Glutamatergic neuron (in vitro differentiated cells): Measurements from ENCODE around the gene PHYHIPL. TPM values are rescaled to one million over a fixed set of nuclear protein-coding genes. Genes with fewer than 3 reads are reported as not detected.

ENCODE experiments used
- DNase-seq: peaks from one replicate; pipeline ENCODE4 v3.0.0; 2022
- H3K27ac Mint-ChIP-seq: one replicate; pipeline ENCODE4 v1.8.0; 2020; ENCODE audit warnings: mild to moderate bottlenecking, mixed read lengths, inconsistent platforms; ENCODE audit not compliant: unreplicated experiment
- H3K27me3 Mint-ChIP-seq: one replicate; pipeline ENCODE4 v1.8.0; 2020; ENCODE audit warnings: mild to moderate bottlenecking, moderate library complexity, mixed read lengths, inconsistent platforms; ENCODE audit not compliant: unreplicated experiment
- H3K36me3 Mint-ChIP-seq: one replicate; pipeline ENCODE4 v1.8.0; 2020; ENCODE audit warnings: mild to moderate bottlenecking, mixed read lengths, inconsistent platforms; ENCODE audit not compliant: unreplicated experiment
- H3K4me1 Mint-ChIP-seq: one replicate; pipeline ENCODE4 v1.8.0; 2020; ENCODE audit warnings: mild to moderate bottlenecking, low read depth, mixed read lengths, inconsistent platforms; ENCODE audit not compliant: unreplicated experiment
- H3K4me3 Mint-ChIP-seq: one replicate; pipeline ENCODE4 v1.8.0; 2020; ENCODE audit warnings: mild to moderate bottlenecking, mixed read lengths, inconsistent platforms; ENCODE audit not compliant: unreplicated experiment
- H3K9me3 Mint-ChIP-seq: one replicate; pipeline ENCODE4 v1.8.0; 2020; ENCODE audit warnings: mild to moderate bottlenecking, moderate library complexity, mixed read lengths, inconsistent platforms; ENCODE audit not compliant: unreplicated experiment
- total RNA-seq: library from RNA; stranded (reverse); fragmentation: NEBNext Ultra II Directional; extraction: Animal tissue kit (Norgen Biotek cat#: 25700); gene quantifications from one replicate; pipeline ENCODE4 v1.2.1, GENCODE V29; 2021; ENCODE audit not compliant: unreplicated experiment
- TF ChIP-seq, protein P1 (sequence below): fragments of 200-600 bp; sonication (generic); IDR thresholded peaks from one replicate; pipeline ENCODE4 v1.5.0; 2021; ENCODE audit not compliant: partially characterized antibody, unreplicated experiment

PHYHIPL gene
- total RNA-seq, 1 donor from 2014 or later = 6.2 TPM

DNA sequence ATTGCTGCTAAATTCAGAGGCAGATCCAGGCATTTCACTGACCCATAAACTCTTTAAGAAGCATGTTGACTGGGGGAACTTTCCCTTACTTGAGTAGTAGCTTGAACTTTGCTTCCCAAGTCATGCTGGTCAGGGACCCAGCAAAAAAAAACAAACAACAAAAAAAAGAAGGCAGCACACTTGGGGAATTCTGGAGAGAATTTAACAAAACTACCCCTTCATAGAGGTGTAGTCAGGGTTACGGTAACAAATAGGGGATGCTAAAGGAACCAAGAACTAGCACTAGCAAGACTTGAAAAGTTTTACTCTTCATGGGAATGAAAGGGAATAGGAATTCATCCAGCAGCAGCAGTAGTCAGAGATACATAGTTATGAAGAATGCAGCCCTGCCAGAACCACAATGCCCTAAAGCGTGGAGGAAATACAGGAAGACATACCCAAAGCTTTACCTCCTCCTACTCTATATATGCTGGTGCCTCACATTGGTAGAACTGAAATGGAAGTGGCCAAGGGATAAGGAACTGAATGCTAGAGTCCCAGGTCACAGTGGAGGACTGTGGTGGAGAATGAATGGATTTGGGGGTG lies 67.3 kb downstream of the PHYHIPL start:
- TF ChIP-seq, protein P1, sequence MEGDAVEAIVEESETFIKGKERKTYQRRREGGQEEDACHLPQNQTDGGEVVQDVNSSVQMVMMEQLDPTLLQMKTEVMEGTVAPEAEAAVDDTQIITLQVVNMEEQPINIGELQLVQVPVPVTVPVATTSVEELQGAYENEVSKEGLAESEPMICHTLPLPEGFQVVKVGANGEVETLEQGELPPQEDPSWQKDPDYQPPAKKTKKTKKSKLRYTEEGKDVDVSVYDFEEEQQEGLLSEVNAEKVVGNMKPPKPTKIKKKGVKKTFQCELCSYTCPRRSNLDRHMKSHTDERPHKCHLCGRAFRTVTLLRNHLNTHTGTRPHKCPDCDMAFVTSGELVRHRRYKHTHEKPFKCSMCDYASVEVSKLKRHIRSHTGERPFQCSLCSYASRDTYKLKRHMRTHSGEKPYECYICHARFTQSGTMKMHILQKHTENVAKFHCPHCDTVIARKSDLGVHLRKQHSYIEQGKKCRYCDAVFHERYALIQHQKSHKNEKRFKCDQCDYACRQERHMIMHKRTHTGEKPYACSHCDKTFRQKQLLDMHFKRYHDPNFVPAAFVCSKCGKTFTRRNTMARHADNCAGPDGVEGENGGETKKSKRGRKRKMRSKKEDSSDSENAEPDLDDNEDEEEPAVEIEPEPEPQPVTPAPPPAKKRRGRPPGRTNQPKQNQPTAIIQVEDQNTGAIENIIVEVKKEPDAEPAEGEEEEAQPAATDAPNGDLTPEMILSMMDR = no peak
- Mint-ChIP-seq H3K36me3 (peaks cover 5% of the 10 kb centered on the region), H3K4me1 (no peaks in the 10 kb centered on the region), H3K4me3 (no peak overlapping the region), H3K9me3 (peaks cover 3% of the 10 kb centered on the region), H3K27me3 (no peaks in the 10 kb centered on the region), H3K27ac (peak overlapping the region; percentile 1)
- no peak for DNase-seq

DNA sequence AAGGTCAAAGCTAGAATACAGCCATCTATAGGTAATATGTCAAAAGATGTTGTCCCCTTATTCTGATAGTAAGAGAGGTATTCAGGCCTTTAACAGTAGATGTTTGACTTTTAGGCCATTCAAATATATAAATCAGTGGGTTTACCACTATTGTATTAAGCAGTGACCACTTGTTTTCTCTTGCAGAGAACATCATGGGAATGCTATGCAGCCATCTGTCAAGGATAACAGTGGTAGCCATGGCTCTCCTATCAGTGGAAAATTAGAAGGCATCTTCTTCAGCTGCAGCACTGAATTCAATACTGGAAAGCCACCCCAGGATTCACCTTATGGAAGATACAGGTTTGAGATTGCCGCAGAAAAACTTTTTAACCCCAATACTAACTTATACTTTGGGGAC lies 68.4 kb downstream of the PHYHIPL start:
- no peaks in the 10 kb centered on the region for H3K9me3 Mint-ChIP-seq
- H3K36me3 Mint-ChIP-seq = no peaks in the 10 kb centered on the region
- no peaks in the 10 kb centered on the region for H3K4me1 Mint-ChIP-seq
- DNase-seq = no peak
- no peaks in the 10 kb centered on the region for H3K27me3 Mint-ChIP-seq
- TF ChIP-seq, protein P1 = no peak
- no peak overlapping the region for H3K4me3 Mint-ChIP-seq
- no peak overlapping the region for H3K27ac Mint-ChIP-seq

DNA sequence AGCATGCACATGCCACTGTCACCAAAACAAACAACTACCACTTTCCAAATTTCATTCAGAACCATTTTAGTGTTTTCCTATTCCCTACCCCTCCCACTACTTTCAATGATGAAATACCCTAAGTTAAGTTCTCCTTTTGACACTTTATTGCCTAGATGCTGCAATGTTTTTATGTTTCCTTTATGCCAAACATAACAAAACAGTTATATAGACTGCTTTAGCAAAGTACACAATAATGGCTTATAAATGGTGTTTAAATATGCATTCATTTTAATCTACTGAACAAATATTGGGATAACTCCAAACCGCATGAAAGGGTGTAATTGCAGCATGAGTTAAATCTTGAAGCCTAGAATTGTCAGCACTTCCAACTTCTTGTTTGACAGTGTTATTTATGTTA lies 69.2 kb downstream of the PHYHIPL start:
- Mint-ChIP-seq H3K4me3 (no peak overlapping the region), H3K27ac (no peak overlapping the region), H3K9me3 (no peaks in the 10 kb centered on the region), H3K27me3 (no peaks in the 10 kb centered on the region), H3K4me1 (no peaks in the 10 kb centered on the region), H3K36me3 (no peaks in the 10 kb centered on the region)
- TF ChIP-seq, protein P1 = no peak
- no peak for DNase-seq

DNA sequence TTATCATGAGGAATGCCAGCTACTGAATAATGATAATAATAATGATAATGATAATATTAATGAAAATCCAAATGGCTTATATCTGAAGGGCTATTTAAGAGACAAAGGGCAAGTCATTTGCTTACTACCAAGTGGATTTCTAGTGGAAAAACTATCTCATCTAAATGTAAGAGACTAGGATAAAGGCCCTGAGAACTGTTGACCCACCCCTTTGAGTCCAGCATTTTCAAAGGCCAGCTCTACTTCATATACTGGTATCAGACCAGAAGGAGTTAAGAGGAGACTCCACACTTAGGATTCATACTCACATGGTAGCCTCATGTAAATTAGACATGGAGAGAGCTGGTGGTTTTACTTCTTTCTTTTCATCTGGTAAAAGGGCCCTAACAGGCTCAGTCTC lies 76.0 kb downstream of the PHYHIPL start:
- Mint-ChIP-seq H3K36me3 (no peaks in the 10 kb centered on the region), H3K27ac (no peak overlapping the region), H3K4me3 (no peak overlapping the region), H3K9me3 (no peaks in the 10 kb centered on the region), H3K4me1 (peaks cover 4% of the 10 kb centered on the region), H3K27me3 (no peaks in the 10 kb centered on the region)
- no peak for DNase-seq
- TF ChIP-seq, protein P1 = no peak

DNA sequence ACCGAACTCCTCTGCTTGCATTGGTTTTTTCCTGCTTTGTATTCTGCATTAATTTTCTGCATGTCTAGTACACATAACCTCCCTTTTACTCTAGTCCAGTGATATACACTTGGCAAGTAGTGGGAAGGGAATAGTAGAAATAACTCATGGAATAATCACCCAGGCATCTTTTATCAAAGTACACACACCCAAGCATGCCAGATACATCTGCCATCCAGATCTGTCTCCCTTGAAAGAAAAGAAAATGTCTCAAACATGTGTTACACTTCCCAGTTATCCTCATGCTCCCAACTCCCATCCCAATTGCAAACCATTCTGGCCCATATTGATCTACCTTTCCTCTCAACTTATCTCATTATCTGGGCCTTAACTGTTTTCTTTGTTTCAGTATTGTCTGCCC lies 79.0 kb downstream of the PHYHIPL start:
- H3K9me3 Mint-ChIP-seq = no peaks in the 10 kb centered on the region
- H3K4me3 Mint-ChIP-seq = no peak overlapping the region
- peaks cover 7% of the 10 kb centered on the region for H3K4me1 Mint-ChIP-seq
- H3K36me3 Mint-ChIP-seq = no peaks in the 10 kb centered on the region
- DNase-seq = no peak
- H3K27me3 Mint-ChIP-seq = no peaks in the 10 kb centered on the region
- H3K27ac Mint-ChIP-seq = no peak overlapping the region
- TF ChIP-seq, protein P1 = no peak
